HEK293T (cell line): ENCODE results near the gene TNS3.

Experiments
- ARNT ChIP-seq: fragments of 450-650 bp; IDR thresholded peaks from 2 replicates; pipeline ENCODE4 v1.6.1; 2017; ENCODE audit warnings: mild to moderate bottlenecking
- CTBP1 ChIP-seq: fragments of 450-650 bp; IDR thresholded peaks from 2 replicates; pipeline ENCODE4 v1.6.1; 2016; ENCODE audit warnings: borderline replicate concordance
- FOXK2 ChIP-seq: fragments of 450-650 bp; IDR thresholded peaks from 2 replicates; pipeline ENCODE4 v1.6.1; 2016; ENCODE audit warnings: mild to moderate bottlenecking
- FOXM1 ChIP-seq: fragments of 450-650 bp; IDR thresholded peaks from 2 replicates; pipeline ENCODE4 v1.6.1; 2017; ENCODE audit warnings: mild to moderate bottlenecking, borderline replicate concordance
- HDGF ChIP-seq: fragments of 450-650 bp; IDR thresholded peaks from 2 replicates; pipeline ENCODE4 v1.6.1; 2017; ENCODE audit warnings: antibody characterized with exemption, borderline replicate concordance
- SP1 ChIP-seq: fragments of 450-650 bp; IDR thresholded peaks from 2 replicates; pipeline ENCODE4 v1.6.1; 2017
- SUZ12 ChIP-seq: fragments of 450-650 bp; IDR thresholded peaks from 2 replicates; pipeline ENCODE4 v1.6.1; 2016; ENCODE audit warnings: mild to moderate bottlenecking
- ZNF384 ChIP-seq: fragments of 450-650 bp; IDR thresholded peaks from 2 replicates; pipeline ENCODE4 v1.6.1; 2016

DNA sequence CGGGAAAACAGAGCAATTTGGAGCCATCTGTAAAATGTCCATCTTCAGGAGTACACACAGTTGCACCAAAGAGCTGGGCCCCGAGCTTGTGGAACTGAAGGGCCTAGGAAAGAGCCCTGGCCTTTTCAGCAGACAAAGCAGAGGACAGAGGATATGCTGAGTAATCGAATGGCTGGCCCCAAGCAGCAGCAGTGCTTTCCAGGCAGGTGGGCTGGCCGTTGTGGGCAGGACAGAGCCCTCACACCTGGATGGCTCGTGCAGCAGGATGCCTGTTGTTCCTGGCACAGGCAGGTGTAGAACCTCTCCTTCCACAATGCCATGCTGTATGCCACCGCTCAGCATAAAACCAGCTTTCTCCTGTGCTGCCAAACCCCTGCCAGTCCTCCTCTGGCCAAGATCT, 32.5 kb upstream of the TNS3 start:
- TF ChIP-seq FOXM1 (no peak), ARNT (no peak), SUZ12 (no peak), HDGF (no peak), CTBP1 (no peak), SP1 (no peak), FOXK2 (no peak), ZNF384 (no peak)
